Stimulated activated CD8-positive, alpha-beta memory T cell treated with anti-CD3 and anti-CD28 coated beads, Interleukin-12 subunit alpha, Interleukin-12 subunit beta, amount 100 ng/mL, for 24 hours (primary cell): ENCODE data around the gene RRP1.
A peak's percentile ranks its signal among the peaks of the same experiment; 100 is the strongest.

Source experiments
- DNase-seq: peaks from one replicate; pipeline ENCODE4 v3.0.0-alpha.2; 2020; ENCODE audit errors: extremely low read depth

RRP1 gene

GRCh38 chr21:43775190-43775589 is 14.2 kb upstream of the RRP1 start:
- DNase-seq, result no peak

- DNase-seq, result peak; percentile 50
Measured at GRCh38 chr21:43775795-43776430, 13.5 kb upstream of the RRP1 start, which contains the start of gene CSTB. CSTB (minus strand) TSS chr21:43776308; CDS start chr21:43776269, 39 bp downstream.

- DNase-seq, result no peak
Measured at GRCh38 chr21:43777953-43778352, 11.4 kb upstream of the RRP1 start.

- no peak for DNase-seq
Measured at GRCh38 chr21:43778469-43779335, 10.7 kb upstream of the RRP1 start.

GRCh38 chr21:43779660-43780059 is 9.7 kb upstream of the RRP1 start:
- no peak for DNase-seq

- no peak for DNase-seq
Measured at GRCh38 chr21:43781846-43782245, 7.5 kb upstream of the RRP1 start.

GRCh38 chr21:43782431-43783097 is 6.8 kb upstream of the RRP1 start:
- no peak for DNase-seq

GRCh38 chr21:43783098-43783700 is 6.2 kb upstream of the RRP1 start:
- no peak for DNase-seq

- DNase-seq, result no peak
Measured at GRCh38 chr21:43785134-43785533, 4.2 kb upstream of the RRP1 start.

GRCh38 chr21:43786300-43786806 is 3.0 kb upstream of the RRP1 start:
- DNase-seq, result no peak

- DNase-seq, result no peak
Measured at GRCh38 chr21:43786807-43787440, 2.5 kb upstream of the RRP1 start.

- no peak for DNase-seq
Measured at GRCh38 chr21:43790010-43790524, 690 bp downstream of the RRP1 start.

- DNase-seq, result no peak
Measured at GRCh38 chr21:43792406-43792805, 3.0 kb downstream of the RRP1 start.

GRCh38 chr21:43793243-43793642 is 3.9 kb downstream of the RRP1 start:
- DNase-seq, result no peak

- no peak for DNase-seq
Measured at GRCh38 chr21:43794311-43794710, 4.9 kb downstream of the RRP1 start.

- no peak for DNase-seq
Measured at GRCh38 chr21:43794857-43795256, 5.5 kb downstream of the RRP1 start.

GRCh38 chr21:43797415-43797814 is 8.0 kb downstream of the RRP1 start:
- no peak for DNase-seq

GRCh38 chr21:43797925-43798715 is 8.7 kb downstream of the RRP1 start:
- no peak for DNase-seq

- DNase-seq, result no peak
Measured at GRCh38 chr21:43799301-43799840, 10.0 kb downstream of the RRP1 start.

- no peak for DNase-seq
Measured at GRCh38 chr21:43800124-43800523, 10.7 kb downstream of the RRP1 start.
